Epithelial cell of proximal tubule (primary cell): ENCODE measurements around the gene SETD5. TPM values are rescaled to one million over a fixed set of nuclear protein-coding genes. Genes with fewer than 3 reads are reported as not detected.

Experiments
- DNase-seq: peaks from one replicate; pipeline ENCODE4 v3.0.0-alpha.2; 2011; ENCODE audit warnings: low read depth
- H3K4me3 ChIP-seq: 2 replicates; pipeline ENCODE4 v1.5.1; 2011; ENCODE audit warnings: low read depth, mild to moderate bottlenecking, low read length
- CTCF ChIP-seq: conservative IDR thresholded peaks from 2 replicates; pipeline ENCODE4 v1.5.1; 2012; ENCODE audit warnings: low read depth, mild to moderate bottlenecking, low read length
- total RNA-seq: library from RNA; depleted of rRNA; stranded (reverse); fragments of >200 nt; gene quantifications from 2 replicates; pipeline ENCODE4 v1.2.3, GENCODE V29; 2015

Gene SETD5
- total RNA-seq, 1 donor from 2014 or later, result 41.1 TPM

- TF ChIP-seq CTCF, result no peak
- no peak overlapping the region for H3K4me3 ChIP-seq
- DNase-seq, result no peak
Observed at GRCh38 chr3:9408546-9408945, 11.1 kb downstream of the SETD5 start.

GRCh38 chr3:9409981-9410854 lies 12.8 kb downstream of the SETD5 start:
- H3K4me3 ChIP-seq, result no peak overlapping the region
- TF ChIP-seq CTCF, result no peak
- DNase-seq, result no peak

- H3K4me3 ChIP-seq, result no peak overlapping the region
- DNase-seq, result no peak
- TF ChIP-seq CTCF, result no peak
Observed at GRCh38 chr3:9411302-9411701, 13.9 kb downstream of the SETD5 start.

- no peak for TF ChIP-seq CTCF
- DNase-seq, result no peak
- H3K4me3 ChIP-seq, result no peak overlapping the region
Observed at GRCh38 chr3:9412293-9412692, 14.9 kb downstream of the SETD5 start.

- H3K4me3 ChIP-seq, result no peak overlapping the region
- TF ChIP-seq CTCF, result no peak
- no peak for DNase-seq
Observed at GRCh38 chr3:9414826-9415225, 17.4 kb downstream of the SETD5 start.

GRCh38 chr3:9415485-9416138 lies 18.2 kb downstream of the SETD5 start:
- no peak for DNase-seq
- no peak for TF ChIP-seq CTCF
- no peak overlapping the region for H3K4me3 ChIP-seq
